Posterior vena cava (tissue), 2 donors: ENCODE measurements around the gene SMAD3. TPM values are rescaled to one million over a fixed set of nuclear protein-coding genes. Genes with fewer than 3 reads are reported as not detected.

ENCODE experiments used
- DNase-seq: peaks from one replicate; pipeline ENCODE4 v3.0.0-alpha.2; 2020; ENCODE audit warnings: low spot score
- intact Hi-C, 2 donors: fragments of 100-400 bp; cut with DNase I; formaldehyde crosslinking; loops; one replicate each; pipeline versions ENCODE4 v1.14.1 to v1.14.2; 2022 to 2023
- total RNA-seq, 2 donors: library from RNA; stranded (reverse); fragmentation: NEBNext Ultra II Directional; extraction: Animal tissue kit (Norgen Biotek cat#: 25700); gene quantifications; one replicate each; pipeline ENCODE4 v1.2.1, GENCODE V29; 2021
- donor health status: DM: yes; HTN: yes; CAD: no.
- donor health status: DM: yes; HTN: yes; CAD: no.

SMAD3 gene
- total RNA-seq, 2 donors from 2014 or later, result 56.3 to 62.7 TPM

DNA sequence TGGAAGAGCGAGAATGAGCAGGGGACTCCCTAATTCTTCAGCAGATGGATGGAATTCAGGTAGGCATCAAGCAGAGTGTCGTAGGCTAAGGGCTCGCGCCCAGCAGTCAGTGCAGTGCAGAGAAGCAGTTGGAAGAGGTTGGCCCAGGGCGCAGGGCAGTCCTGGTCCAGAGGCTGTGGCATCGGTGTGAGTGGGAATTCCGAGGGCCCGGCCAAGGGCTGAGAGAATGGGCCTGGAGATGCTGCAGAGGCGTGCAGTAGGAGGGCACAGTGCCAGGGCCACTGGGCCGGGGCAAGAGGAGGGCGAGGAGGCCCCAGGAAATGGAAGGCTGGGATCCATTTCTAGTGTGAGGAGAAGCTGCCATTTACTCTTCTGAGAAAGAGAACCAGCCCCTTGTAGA lies 114.6 kb downstream of the SMAD3 start:
- DNase-seq, result peak; percentile 56
- intact Hi-C loops, result no loop called here

DNA sequence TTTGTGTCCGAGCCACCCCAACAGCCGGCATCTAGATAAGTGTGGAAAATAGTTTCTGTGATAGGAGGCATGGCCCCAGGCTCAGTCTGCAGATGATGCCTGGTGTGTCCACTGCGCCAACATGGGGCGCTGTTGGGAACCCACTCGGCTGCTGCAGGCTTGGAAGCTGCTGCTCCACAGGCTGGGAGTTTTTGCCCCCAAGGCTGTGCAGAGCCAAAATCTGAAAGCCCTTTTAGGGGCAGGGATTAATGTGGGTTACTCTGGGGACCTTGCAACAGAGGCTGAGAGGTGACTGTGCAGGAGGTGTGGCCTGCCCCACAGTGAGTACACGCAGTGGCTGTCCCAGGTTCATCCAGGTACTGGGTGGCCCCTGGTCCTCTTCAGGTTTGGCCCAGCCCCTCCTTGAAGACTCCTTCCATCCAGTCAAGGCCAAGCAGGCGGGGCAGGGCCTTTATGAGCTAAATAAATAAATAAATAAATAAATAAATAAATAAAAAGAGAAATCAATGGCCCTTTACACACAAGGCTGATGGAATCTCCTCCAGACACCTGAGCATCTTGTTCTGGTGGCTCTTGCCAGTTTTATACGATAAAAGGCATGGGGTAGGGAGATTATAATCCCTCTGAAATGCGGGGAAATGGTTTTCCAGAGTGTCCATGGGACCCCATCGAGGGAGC lies 115.3 kb downstream of the SMAD3 start:
- intact Hi-C loops, result no loop called here
- DNase-seq, result peak; percentile 68

DNA sequence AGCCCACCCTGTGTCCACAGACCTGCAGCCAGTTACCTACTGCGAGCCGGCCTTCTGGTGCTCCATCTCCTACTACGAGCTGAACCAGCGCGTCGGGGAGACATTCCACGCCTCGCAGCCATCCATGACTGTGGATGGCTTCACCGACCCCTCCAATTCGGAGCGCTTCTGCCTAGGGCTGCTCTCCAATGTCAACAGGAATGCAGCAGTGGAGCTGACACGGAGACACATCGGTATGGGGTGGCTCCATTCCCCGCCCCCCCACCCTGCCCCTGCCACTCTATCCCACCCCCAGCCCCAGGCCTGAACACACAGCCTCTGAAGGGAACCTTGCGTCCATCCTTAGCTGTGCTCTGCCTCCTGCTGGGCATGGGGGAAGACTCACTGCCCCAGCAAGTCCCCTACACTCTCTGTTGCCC lies 115.8 kb downstream of the SMAD3 start:
- peak; percentile 43 for DNase-seq

DNA sequence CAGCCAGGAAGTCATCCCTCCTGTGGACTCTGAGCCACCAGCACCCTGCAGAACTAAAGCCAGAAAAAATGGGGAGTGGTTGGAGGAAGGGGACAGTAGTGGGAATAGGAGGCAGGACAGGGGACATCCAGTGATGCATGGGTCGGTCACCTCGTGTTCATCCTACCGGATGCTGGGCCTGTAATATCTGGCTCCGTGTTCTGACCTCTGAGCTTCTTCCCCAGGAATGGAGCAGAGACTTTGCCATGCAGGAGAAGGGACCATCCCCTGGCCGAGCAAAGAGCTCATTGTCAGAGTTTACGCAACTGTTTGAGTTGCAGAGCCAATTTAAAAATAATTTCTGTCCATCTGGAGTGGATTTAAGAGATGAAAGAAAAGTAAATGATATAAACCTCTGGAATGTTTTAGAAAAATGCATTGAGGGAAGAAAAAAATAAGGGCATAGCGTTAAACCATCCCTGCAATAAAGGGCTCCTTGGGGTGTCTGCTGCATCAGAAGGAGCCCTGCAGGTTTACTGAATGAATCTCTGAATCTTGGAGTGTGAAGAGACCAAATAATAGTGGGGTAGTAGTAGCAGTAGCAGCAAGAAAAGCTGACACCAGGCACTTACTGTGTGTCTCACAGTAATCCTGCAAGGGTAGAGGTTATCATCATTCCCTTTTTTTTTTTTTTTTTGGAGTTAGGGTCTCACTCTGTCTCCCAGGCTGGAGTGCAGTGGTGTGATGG lies 118.2 kb downstream of the SMAD3 start:
- DNase-seq, result no peak
- intact Hi-C loops, result no loop called here

More for the DNA sequence above, 115.8 kb downstream of the SMAD3 start:
- intact Hi-C loops, result no loop called here

DNA sequence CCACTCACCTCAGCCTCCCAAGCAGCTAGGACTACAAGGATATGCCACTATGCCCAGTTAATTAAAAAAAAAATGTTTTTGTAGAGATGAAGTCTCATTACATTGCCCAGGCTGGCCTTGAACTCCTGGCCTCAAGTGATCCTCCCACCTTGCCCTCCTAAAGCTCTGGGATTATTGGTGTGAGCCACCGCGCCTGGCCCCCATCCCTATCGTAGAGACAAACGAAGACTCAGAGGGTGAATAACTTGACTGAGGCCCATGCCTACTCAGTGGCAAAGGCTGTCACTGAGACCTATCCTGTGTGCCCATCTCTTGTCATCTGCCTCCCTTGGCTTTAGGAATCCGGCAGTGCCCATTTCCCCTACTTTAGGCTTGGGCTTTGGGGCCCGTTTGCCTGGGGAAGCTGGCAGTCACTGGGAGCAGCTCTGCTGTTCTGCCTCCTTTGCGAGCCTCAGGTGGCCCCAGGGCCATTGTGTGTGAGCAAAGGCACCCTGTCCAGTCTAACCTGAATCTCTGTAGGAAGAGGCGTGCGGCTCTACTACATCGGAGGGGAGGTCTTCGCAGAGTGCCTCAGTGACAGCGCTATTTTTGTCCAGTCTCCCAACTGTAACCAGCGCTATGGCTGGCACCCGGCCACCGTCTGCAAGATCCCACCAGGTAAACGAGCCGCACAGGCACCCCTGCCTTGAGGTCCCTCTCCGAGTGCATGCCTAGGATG lies 119.0 kb downstream of the SMAD3 start:
- no peak for DNase-seq
- intact Hi-C loops, result no loop called here

DNA sequence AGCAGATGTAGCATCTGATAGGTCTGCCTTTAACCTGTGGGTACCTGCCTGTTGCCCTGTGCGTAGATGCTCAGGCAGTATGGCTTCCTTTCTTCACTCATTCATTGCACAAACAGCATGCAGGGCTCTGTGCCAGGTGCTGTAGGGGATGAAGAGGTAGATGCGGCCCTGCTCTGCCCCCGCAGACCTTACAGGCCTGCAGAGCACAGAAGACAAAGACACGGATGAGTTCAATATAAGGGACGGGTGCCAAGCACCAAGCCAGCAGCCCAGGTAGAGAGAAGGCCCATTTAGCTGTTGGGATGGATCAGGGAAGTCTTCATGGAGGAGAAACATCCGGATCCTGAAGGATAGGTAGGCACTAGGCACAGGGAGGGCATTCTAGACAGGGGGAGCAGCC lies 119.6 kb downstream of the SMAD3 start:
- intact Hi-C loops, result loop anchor here in 1 of 2 donors (5.0 kb wide), 1 partner anchor 118 kb away; the partner anchor contains the start of gene SMAD3
- DNase-seq, result no peak

DNA sequence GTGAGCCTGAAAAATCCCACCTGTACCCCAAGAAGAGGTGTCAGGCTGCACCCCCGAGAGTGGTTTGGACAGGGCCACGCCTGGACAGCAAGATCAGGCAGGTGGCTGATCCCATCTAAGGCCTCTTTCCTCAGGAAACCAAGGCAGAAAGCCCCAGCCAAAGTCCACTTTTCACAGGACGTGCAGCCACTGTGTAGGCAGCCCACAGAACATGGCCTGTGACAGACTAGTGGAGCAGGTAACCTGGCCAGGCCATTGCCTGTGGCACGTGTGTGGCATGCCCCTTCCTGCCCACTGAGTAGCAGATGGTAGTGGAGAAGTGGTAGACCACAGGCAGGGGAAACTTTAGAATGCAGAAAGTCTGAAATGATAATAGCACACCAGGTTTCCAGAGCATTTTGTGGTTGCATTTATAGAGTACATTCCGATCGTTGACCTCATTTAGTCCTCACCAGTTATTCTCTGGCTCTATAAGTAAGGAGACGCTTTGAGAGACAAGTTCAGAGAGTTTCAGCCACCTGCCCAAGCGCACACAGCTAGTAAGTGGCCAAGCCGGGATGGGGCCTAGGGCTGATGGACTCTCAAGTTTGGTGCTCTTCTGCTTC lies 120.3 kb downstream of the SMAD3 start:
- DNase-seq, result no peak
- intact Hi-C loops, result loop anchor here in 1 of 2 donors (5.0 kb wide), 1 partner anchor 118 kb away; the partner anchor contains the start of gene SMAD3

DNA sequence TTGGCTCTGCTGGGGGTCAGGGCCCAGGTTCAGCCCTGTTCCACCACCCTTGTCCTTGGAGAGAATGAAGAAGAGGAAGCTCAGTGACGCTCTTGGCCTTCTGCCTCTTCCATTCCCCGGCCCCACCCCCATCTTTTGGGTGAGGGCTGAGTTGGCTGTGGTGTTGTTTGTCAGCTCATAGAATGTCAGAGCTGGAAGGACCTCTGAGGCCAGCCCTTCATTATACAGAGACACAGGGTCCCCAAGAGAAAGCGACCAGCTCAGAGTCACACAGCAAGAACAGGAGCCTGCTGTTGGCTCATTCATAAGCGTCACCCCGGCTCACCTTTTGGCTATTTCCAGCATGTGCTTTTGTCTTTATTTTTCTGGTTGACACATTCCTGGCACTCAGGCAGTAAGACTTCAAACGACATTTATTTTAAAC lies 120.8 kb downstream of the SMAD3 start:
- peak; percentile 91 for DNase-seq
- intact Hi-C loops, result loop anchor here in 1 of 2 donors (5.0 kb wide), 1 partner anchor 119 kb away; the partner anchor contains the start of gene SMAD3

DNA sequence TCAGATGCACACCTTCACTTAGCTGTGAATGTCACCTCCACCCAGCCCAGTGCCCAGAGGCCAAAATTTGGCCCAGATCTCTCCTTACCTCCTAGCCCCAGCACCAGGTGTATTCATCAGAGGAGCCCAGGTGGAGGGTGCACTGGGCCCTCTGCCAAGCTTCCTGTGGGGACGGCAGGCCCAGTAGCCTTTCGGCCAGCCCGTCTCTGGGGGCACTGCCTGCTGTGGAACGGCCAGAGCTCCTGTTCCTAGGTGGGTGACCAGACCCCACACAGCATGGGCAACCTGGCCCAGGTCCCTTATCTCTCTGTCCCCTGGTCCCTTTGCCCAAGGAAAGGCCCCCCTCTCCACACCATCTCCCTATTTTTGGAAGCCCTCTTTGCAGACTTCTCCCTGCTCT lies 121.3 kb downstream of the SMAD3 start:
- DNase-seq, result no peak
- intact Hi-C loops, result loop anchor here in 1 of 2 donors (5.0 kb wide), 1 partner anchor 119 kb away; the partner anchor contains the start of gene SMAD3

DNA sequence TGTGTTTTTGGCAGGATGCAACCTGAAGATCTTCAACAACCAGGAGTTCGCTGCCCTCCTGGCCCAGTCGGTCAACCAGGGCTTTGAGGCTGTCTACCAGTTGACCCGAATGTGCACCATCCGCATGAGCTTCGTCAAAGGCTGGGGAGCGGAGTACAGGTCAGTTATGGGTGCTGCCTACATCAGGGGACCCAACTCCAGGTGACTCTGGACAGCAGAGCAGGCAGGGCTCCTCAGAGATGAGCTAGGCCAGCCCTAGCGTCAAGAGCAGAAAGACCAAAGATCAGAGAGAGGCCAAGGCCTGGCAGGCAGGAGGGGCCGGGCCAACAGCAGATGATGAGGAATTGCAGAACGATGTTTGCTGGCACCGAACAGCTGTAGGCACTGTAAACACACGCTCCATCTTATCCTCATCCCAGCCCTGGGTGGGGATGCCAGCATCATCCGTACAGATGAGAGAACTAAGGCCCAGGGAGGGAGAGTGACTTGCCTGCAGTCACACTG lies 122.0 kb downstream of the SMAD3 start:
- DNase-seq, result no peak
- intact Hi-C loops, result loop anchor here in 1 of 2 donors (5.0 kb wide), 1 partner anchor 120 kb away; the partner anchor contains the start of gene SMAD3

DNA sequence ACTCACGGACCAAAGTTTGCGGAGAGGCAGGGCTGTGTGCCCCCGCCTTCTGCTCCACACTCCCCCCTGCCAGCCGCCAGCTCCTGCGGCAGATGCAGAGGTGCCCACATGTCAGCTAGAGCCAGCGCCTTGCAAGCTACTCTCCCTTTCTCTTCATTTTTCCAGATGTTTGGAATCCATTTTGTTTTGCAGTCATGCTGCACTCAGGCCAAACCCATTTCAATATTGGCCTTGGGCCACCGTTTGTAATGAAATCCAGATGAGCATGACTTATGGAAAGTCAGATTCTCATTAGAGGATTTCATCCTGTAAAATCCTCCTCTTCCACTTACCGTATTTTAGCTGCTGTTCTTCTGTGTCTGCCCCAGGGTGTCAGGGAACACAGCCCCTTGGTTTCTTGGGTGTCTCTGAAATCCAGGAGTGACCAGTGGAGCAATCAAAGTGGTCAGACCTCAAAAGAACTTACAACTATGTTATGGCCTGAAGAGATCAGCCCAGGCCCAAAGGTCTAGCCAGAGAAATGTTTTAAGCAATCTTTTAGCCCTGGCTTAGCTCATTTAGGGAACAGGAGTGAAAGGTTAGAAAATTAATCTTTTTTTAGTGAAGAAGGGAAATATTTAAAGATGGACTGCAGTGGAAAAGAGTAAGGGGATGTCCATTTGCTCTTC lies 123.3 kb downstream of the SMAD3 start:
- DNase-seq, result no peak
- intact Hi-C loops, result loop anchor here in 1 of 2 donors (5.0 kb wide), 1 partner anchor 121 kb away; the partner anchor contains the start of gene SMAD3

DNA sequence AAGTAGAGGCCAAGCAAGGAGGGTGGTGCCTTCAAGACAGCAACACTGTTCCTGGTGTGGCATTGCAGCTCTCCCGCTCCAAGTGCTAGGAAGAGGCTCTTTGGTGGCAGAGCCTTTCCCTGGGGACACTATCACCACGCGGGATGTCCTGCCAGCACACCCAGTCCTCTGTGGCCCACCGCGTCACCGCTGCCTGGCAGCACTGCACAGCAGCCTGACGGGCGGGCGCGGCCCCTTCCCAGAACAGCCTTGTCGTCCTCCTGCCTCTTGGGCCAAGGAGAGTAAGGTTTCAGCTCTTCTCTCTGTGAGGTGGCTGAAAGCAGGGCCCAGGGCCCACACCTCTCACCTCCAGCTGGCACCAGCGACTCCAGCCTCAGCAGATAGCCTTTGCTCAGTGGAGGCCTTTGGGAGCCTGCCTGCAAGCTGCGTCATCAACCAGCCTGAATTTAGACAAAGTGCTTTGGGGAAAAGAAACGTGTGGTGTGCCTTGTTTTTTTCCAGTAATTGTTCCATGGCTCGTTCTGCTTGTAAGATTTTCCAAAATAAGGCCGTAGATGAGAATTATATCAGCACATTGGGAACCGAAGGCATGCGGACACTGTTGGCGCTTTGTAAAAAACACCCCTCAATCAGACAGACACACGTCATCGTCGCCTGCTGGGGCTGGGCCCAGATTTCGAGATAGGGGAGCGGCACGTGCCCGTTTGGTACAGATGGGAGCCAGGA lies 124.1 kb downstream of the SMAD3 start:
- intact Hi-C loops, result loop anchor here in 1 of 2 donors (5.0 kb wide), 1 partner anchor 122 kb away; the partner anchor contains the start of gene SMAD3
- peak; percentile 97 for DNase-seq

DNA sequence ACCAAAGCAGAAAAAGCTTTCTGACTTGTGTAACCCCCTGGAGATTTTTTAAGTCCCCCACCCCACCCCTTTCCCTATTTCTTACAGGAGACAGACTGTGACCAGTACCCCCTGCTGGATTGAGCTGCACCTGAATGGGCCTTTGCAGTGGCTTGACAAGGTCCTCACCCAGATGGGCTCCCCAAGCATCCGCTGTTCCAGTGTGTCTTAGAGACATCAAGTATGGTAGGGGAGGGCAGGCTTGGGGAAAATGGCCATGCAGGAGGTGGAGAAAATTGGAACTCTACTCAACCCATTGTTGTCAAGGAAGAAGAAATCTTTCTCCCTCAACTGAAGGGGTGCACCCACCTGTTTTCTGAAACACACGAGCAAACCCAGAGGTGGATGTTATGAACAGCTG lies 124.9 kb downstream of the SMAD3 start:
- no peak for DNase-seq
- intact Hi-C loops, result no loop called here

DNA sequence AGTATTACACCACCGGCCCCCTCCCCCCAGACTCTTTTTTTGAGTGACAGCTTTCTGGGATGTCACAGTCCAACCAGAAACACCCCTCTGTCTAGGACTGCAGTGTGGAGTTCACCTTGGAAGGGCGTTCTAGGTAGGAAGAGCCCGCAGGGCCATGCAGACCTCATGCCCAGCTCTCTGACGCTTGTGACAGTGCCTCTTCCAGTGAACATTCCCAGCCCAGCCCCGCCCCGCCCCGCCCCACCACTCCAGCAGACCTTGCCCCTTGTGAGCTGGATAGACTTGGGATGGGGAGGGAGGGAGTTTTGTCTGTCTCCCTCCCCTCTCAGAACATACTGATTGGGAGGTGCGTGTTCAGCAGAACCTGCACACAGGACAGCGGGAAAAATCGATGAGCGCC lies 125.4 kb downstream of the SMAD3 start:
- no peak for DNase-seq
- intact Hi-C loops, result no loop called here

DNA sequence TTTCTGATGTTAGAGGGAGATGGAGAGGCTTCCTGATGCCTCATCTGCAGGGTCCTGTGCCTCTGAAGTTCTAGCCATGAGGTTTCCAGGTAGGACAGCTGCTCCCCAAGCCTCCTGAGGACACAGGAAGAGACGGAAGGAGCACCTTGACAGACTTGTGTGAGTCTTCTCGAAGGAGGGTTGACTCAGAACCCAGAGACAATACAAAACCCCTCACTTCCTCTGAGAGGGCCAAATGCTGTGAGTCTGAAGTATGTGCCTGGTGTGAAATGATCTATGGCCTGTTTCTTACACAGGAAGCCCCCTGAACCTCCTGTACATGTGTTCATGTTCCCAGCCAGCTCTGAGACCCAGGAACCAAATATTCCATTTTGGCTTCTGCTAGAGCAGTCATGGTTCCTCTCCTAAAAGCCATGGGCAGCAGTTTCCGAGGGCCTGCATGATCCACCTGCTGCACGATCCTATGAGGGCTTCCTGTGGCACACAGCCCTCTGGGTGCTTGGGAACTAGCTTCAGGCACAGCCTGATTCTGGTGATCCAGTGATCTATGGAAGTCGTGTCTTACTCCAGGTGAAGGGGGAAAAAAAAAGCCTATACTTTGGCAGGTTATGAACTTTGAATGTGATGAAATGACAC lies 126.9 kb downstream of the SMAD3 start:
- intact Hi-C loops, result no loop called here
- no peak for DNase-seq

DNA sequence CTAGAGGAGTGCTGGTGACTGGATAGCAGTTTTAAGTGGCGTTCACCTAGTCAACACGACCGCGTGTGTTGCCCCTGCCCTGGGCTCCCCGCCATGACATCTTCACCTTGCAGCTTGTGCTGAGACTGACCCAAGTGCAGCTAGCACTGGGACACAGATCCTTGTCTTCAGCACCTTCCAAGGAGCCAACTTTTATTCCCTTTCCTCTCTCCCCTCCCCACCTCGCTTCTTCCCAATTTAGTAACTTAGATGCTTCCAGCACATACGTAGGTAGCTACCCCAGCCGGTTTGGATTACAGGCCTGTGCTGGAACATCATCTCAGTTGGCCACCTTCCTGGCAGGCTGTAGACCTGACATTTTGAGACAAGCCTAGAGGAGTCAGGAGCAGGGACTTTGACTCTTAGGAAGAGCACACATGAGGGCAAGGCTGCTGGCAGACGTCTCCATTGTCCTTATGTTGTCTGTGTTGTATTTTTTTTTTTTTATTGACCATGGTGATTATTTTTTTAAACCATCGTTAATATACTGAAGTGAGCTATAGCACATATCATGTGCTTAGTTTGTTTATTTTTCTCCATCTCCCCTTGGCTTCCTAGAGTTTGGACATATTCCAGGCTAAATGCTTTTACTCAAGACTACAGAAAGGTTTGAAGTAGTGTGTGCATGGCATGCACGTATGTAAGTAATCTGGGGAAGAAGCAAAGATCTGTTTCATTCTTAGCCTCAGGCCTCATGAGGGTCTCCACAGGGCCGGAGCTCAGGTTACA lies 128.0 kb downstream of the SMAD3 start:
- intact Hi-C loops, result no loop called here
- DNase-seq, result no peak
